HuH-7.5 (cell line): ENCODE data around the gene PAX2.

Experiments used
- DNase-seq: peaks from one replicate; pipeline ENCODE4 v3.0.0; 2011; ENCODE audit warnings: low spot score

Gene PAX2

GRCh38 chr10:100739517-100740368 lies 5.6 kb upstream of the PAX2 start:
- DNase-seq: peak; percentile 97

GRCh38 chr10:100740476-100741377 lies 4.7 kb upstream of the PAX2 start:
- no peak for DNase-seq

GRCh38 chr10:100741378-100742075 lies 3.9 kb upstream of the PAX2 start:
- no peak for DNase-seq

GRCh38 chr10:100742076-100742771 lies 3.2 kb upstream of the PAX2 start:
- no peak for DNase-seq

GRCh38 chr10:100742936-100743335 lies 2.4 kb upstream of the PAX2 start:
- DNase-seq: no peak

- DNase-seq: peak; percentile 93
Measured at GRCh38 chr10:100743626-100744135, 1.7 kb upstream of the PAX2 start.

- no peak for DNase-seq
Measured at GRCh38 chr10:100744136-100744986, 1.0 kb upstream of the PAX2 start.

- no peak for DNase-seq
Measured at GRCh38 chr10:100745882-100746783, 751 bp downstream of the PAX2 start.

- DNase-seq: no peak
Measured at GRCh38 chr10:100746784-100747455, 1.5 kb downstream of the PAX2 start.

GRCh38 chr10:100747456-100748230 lies 2.3 kb downstream of the PAX2 start:
- DNase-seq: no peak

GRCh38 chr10:100748231-100749058 lies 3.1 kb downstream of the PAX2 start:
- no peak for DNase-seq

GRCh38 chr10:100749059-100749308 lies 3.6 kb downstream of the PAX2 start:
- DNase-seq: no peak

GRCh38 chr10:100749309-100750217 lies 4.2 kb downstream of the PAX2 start:
- DNase-seq: no peak

GRCh38 chr10:100750291-100751210 lies 5.2 kb downstream of the PAX2 start:
- DNase-seq: no peak

GRCh38 chr10:100751211-100751933 lies 6.0 kb downstream of the PAX2 start:
- DNase-seq: no peak
